ENCODE results near the gene PSPC1. TPM values are rescaled to one million over a fixed set of nuclear protein-coding genes. Genes with fewer than 3 reads are reported as not detected.

The PSPC1 gene
- 27.5 and 59.0 TPM in 2 replicates for total RNA-seq

DNA sequence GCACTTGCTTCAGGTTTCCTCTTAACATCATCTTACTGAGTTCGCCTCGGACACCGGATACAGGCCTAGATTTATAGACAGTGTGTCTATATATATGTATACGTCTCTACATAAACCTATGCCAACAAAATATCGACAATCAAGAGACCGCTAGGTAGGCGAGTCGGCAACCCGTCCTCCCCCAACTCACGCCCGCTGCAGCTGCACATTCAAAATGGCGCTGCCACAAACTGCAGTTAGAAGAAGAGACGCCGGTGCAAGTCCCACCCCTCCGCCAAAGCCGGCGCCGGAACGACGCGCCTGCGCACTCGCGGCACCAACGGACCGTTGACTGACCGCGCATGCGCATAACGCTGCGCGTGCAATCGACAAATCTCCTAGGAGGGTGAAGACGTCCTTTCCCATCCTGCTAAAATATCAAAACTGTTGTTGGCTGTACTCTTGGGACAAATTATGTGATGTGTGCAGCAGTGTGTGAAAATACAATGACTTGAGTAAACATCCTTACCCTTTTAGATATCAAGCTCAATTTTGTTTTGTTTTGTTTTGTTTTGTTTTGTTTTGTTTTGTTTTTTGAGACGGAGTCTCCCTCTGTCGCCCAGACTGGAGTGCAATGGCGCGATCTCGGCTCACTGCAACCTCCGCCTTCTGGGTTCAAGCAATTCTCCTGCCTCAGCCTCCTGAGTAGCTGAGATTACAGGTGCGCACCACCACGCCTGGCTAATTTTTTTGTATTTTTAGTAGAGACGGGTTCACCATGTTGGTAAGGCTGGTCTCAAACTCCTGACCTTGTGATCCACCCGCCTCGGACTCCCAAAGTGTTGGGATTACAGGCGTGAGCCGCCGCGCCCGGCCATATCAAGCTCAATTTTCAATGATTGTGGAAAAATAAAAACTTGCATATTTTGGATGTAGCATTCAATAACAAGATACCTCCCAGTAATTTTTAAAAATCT lies at the start of gene PSPC1:
TSS of gene PSPC1 (minus strand) at position 219 of the 956 bp plus-strand sequence. CDS start at position 31, 188 bp downstream.

Other genes with a start within 250 kb of the PSPC1 start
- gene TPTE2, start 221.4 kb downstream of the PSPC1 start, total RNA-seq = not detected in 2 replicates
- 11.3 and 17.7 TPM in 2 replicates for gene MPHOSPH8, start 149.3 kb downstream of the PSPC1 start, total RNA-seq
- 12.8 and 13.0 TPM in 2 replicates for gene ZMYM5, start 80.7 kb upstream of the PSPC1 start, total RNA-seq
- 50.4 and 63.7 TPM in 2 replicates for gene ZMYM2, start 175.8 kb upstream of the PSPC1 start, total RNA-seq

Measured in tracheal epithelial cell (primary cell).